SK-N-SH treated with all-trans-retinoic acid at 6 μM for 48 hours (cell line): ENCODE measurements around the gene MYCN.

Experiments
- ATAC-seq: fragments of 200-7000 bp; cut with Tn5 transposase; 3 replicates; pipeline ENCODE4 v1.9.1; 2020; ENCODE audit warnings: mild to moderate bottlenecking, moderate library complexity
- ARNTL ChIP-seq: fragments of 450-650 bp; formaldehyde crosslinking; IDR thresholded peaks from 2 replicates; pipeline ENCODE4 v1.5.0; 2020; ENCODE audit warnings: low read depth, mild to moderate bottlenecking, moderate library complexity, borderline replicate concordance
- BACH2 ChIP-seq: fragments of 250-450 bp; sonication (Bioruptor Pico); IDR thresholded peaks from 2 replicates; pipeline ENCODE4 v1.9.0; 2021; ENCODE audit warnings: mild to moderate bottlenecking, borderline replicate concordance
- CSDC2 ChIP-seq: fragments of 250-450 bp; sonication (Bioruptor Pico); IDR thresholded peaks from 2 replicates; pipeline ENCODE4 v1.5.0; 2020; ENCODE audit warnings: mild to moderate bottlenecking, moderate library complexity
- ESRRG ChIP-seq: fragments of 250-450 bp; sonication (Bioruptor Pico); IDR thresholded peaks from 2 replicates; pipeline ENCODE4 v1.6.1; 2021; ENCODE audit warnings: mild to moderate bottlenecking
- GLIS3 ChIP-seq: fragments of 250-450 bp; sonication (Bioruptor Pico); IDR thresholded peaks from 2 replicates; pipeline ENCODE4 v1.5.0; 2020; ENCODE audit warnings: mild to moderate bottlenecking, moderate library complexity
- OSR1 ChIP-seq: fragments of 250-450 bp; sonication (Bioruptor Pico); IDR thresholded peaks from 2 replicates; pipeline ENCODE4 v1.8.0; 2022; ENCODE audit warnings: moderate library complexity, mild to moderate bottlenecking, inconsistent platforms
- PPARA ChIP-seq: fragments of 250-450 bp; sonication (Bioruptor Pico); IDR thresholded peaks from 2 replicates; pipeline ENCODE4 v1.5.0; 2020; ENCODE audit warnings: mild to moderate bottlenecking, borderline replicate concordance
- RARB ChIP-seq: fragments of 250-450 bp; sonication (Bioruptor Pico); IDR thresholded peaks from 2 replicates; pipeline ENCODE4 v1.8.0; 2021; ENCODE audit warnings: mild to moderate bottlenecking, moderate library complexity
- SNAI2 ChIP-seq: fragments of 250-450 bp; sonication (Bioruptor Pico); IDR thresholded peaks from 2 replicates; pipeline ENCODE4 v1.5.0; 2020; ENCODE audit warnings: mild to moderate bottlenecking, moderate library complexity
- TCF4 ChIP-seq: fragments of 250-450 bp; sonication (Bioruptor Pico); IDR thresholded peaks from 2 replicates; pipeline ENCODE4 v1.8.0; 2021; ENCODE audit warnings: mild to moderate bottlenecking, moderate library complexity, borderline replicate concordance
- TOX ChIP-seq: fragments of 250-450 bp; sonication (Bioruptor Pico); IDR thresholded peaks from 2 replicates; pipeline ENCODE4 v1.8.0; 2021; ENCODE audit warnings: mild to moderate bottlenecking, moderate library complexity, borderline replicate concordance
- TSHZ2 ChIP-seq: fragments of 250-450 bp; sonication (Bioruptor Pico); IDR thresholded peaks from 2 replicates; pipeline ENCODE4 v1.5.0; 2020; ENCODE audit warnings: mild to moderate bottlenecking, moderate library complexity
- ZC3H10 ChIP-seq: fragments of 250-450 bp; sonication (Bioruptor Pico); IDR thresholded peaks from 2 replicates; pipeline ENCODE4 v1.5.1; 2021; ENCODE audit warnings: mild to moderate bottlenecking, moderate library complexity
- ZFP3 ChIP-seq: fragments of 250-450 bp; sonication (Bioruptor Pico); IDR thresholded peaks from 2 replicates; pipeline ENCODE4 v1.5.0; 2020; ENCODE audit warnings: mild to moderate bottlenecking, moderate library complexity
- ZNF565 ChIP-seq: fragments of 450-650 bp; formaldehyde crosslinking; conservative IDR thresholded peaks from 2 replicates; pipeline ENCODE4 v1.5.0; 2020; ENCODE audit warnings: low read depth, mild to moderate bottlenecking, moderate library complexity
- ZNF70 ChIP-seq: fragments of 450-650 bp; formaldehyde crosslinking; IDR thresholded peaks from 2 replicates; pipeline ENCODE4 v1.5.0; 2020; ENCODE audit warnings: mild to moderate bottlenecking, moderate library complexity
- ZNF8 ChIP-seq: fragments of 450-650 bp; formaldehyde crosslinking; IDR thresholded peaks from 2 replicates; pipeline ENCODE4 v1.5.0; 2020; ENCODE audit warnings: mild to moderate bottlenecking, moderate library complexity
- TF ChIP-seq, protein P1 (sequence below): fragments of 250-450 bp; sonication (Bioruptor Pico); IDR thresholded peaks from 2 replicates; pipeline ENCODE4 v1.5.1; 2021; ENCODE audit warnings: mild to moderate bottlenecking, moderate library complexity
- TF ChIP-seq, protein P2 (sequence below): fragments of 250-450 bp; sonication (Bioruptor Pico); IDR thresholded peaks from 2 replicates; pipeline ENCODE4 v1.8.0; 2021; ENCODE audit warnings: low read depth, mild to moderate bottlenecking, moderate library complexity, borderline replicate concordance

MYCN gene

DNA sequence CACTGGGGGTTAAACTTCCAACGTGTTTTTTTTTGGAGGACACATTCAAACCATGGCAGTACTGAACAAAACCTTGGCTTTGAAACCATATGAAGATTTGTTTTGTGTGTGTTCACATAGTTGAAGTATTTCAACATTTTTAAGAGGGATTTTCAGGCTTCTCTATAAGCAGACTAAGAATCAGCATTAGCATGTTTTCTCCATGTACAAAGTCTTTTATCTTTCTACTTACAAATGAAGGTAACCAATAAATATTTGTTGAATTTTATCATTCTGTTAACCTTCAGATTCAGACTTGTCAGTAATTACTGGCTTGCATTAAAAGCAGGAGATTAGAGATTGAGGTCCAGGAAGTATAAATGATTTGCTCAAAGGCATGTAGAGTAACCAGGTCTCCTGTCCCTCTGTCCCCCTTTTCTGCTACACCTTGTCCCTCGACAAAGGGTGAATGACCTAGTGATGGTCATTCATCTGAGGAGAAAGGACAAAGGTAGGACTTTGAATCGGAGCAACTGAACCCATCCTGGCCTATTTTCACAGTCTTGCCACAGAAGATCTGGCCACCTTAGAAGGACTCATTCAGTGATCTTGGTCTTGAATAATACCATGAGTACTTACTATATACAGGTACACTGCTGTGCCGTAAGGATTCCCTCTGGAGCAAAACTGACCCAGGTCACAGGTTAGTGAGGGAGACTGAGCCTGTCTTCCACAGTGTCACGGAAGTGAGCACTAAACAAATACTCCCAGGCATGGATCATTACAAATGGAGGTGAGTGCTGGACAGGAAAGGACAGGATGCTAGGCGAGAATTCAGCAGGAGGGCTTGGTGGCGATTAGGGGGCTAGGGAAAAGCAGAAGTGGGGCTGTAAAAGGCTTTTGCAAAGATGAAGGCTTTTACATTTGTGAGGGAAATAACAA is 2.2 kb upstream of the MYCN start:
- TF ChIP-seq ZC3H10, result no peak
- TF ChIP-seq OSR1 (CRISPR knock-in tag), result no peak
- TF ChIP-seq, protein P1, sequence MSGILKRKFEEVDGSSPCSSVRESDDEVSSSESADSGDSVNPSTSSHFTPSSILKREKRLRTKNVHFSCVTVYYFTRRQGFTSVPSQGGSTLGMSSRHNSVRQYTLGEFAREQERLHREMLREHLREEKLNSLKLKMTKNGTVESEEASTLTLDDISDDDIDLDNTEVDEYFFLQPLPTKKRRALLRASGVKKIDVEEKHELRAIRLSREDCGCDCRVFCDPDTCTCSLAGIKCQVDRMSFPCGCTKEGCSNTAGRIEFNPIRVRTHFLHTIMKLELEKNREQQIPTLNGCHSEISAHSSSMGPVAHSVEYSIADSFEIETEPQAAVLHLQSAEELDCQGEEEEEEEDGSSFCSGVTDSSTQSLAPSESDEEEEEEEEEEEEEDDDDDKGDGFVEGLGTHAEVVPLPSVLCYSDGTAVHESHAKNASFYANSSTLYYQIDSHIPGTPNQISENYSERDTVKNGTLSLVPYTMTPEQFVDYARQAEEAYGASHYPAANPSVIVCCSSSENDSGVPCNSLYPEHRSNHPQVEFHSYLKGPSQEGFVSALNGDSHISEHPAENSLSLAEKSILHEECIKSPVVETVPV (CRISPR knock-in tag), result no peak
- ATAC-seq, result no peak

DNA sequence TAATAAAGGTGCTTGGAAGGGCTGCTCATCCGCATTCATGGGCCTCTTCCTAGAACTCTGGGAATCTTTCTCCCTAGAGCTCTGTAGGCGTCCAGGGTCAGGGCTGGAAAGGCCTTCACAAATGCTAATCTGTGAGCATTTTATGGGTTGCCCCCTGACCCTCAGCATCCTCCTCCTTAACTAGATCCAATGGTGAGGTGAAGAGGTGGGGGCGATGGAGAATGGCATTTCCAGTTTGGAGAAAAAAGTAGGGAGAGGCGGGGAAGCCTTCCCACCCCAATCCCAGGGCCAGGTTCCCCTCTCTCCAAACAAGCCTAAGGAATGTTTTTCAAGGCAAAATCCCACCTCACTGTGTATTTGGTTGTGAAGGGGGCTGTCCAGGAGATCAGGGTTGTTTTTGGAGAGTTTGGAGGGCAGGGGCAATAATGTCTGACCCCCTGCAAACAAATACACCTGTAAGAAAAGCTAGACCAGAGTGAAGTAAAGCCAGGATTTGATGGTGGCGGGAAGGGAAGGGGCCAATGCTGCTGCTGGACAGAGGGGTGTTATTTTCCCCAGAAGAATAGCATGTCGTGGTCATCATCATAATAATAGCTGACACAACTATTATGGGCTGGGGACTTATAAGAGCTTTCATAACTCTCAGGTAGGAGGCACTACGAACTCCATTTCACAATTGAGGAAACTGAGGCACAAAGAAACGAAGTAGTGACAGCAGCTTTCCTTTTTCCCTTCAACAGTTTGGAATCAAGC is 1.4 kb upstream of the MYCN start:
- ATAC-seq, result no peak
- TF ChIP-seq BACH2 (no peak), SNAI2 (CRISPR knock-in tag) (no peak), GLIS3 (no peak), RARB (CRISPR knock-in tag) (no peak), OSR1 (CRISPR knock-in tag) (no peak), ZFP3 (CRISPR knock-in tag) (no peak), ZNF70 (CRISPR knock-in tag) (no peak), ARNTL (no peak), TOX (CRISPR knock-in tag) (no peak), ESRRG (CRISPR knock-in tag) (no peak), ZNF8 (CRISPR knock-in tag) (no peak), ZNF565 (CRISPR knock-in tag) (no peak), CSDC2 (CRISPR knock-in tag) (no peak), PPARA (CRISPR knock-in tag) (no peak)
- TF ChIP-seq, protein P2, sequence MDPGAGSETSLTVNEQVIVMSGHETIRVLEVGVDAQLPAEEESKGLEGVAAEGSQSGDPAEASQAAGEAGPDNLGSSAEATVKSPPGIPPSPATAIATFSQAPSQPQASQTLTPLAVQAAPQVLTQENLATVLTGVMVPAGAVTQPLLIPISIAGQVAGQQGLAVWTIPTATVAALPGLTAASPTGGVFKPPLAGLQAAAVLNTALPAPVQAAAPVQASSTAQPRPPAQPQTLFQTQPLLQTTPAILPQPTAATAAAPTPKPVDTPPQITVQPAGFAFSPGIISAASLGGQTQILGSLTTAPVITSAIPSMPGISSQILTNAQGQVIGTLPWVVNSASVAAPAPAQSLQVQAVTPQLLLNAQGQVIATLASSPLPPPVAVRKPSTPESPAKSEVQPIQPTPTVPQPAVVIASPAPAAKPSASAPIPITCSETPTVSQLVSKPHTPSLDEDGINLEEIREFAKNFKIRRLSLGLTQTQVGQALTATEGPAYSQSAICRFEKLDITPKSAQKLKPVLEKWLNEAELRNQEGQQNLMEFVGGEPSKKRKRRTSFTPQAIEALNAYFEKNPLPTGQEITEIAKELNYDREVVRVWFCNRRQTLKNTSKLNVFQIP (CRISPR knock-in tag), result no peak

DNA sequence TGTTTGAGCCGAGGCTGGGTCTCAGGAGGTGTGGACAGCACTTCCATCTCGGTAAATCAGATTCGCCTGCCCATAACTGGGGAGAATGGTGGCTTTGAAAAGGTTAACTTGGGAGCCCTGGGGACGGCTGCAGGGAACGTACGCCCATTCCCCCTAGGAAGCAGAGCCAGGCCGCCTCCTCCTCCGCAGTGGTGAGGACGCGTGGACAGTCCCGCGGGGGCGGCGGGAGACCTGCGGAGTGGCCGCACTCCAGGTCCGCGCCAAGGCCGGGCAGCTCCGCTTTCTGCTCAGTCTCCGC is 845 bp upstream of the MYCN start:
- peak; percentile 88 for ATAC-seq
- no peak for TF ChIP-seq GLIS3

- TF ChIP-seq GLIS3, result no peak
- no peak for TF ChIP-seq TOX (CRISPR knock-in tag)
- no peak for TF ChIP-seq ARNTL
- no peak for TF ChIP-seq PPARA (CRISPR knock-in tag)
- TF ChIP-seq TSHZ2 (CRISPR knock-in tag), result no peak
- no peak for TF ChIP-seq TCF4 (CRISPR knock-in tag)
- TF ChIP-seq ZNF565 (CRISPR knock-in tag), result no peak
- TF ChIP-seq, protein P1 (CRISPR knock-in tag), result no peak
- no peak for TF ChIP-seq CSDC2 (CRISPR knock-in tag)
- no peak for TF ChIP-seq ZC3H10
- peak; percentile 31; the same call in 2 of the 3 replicates for ATAC-seq
These were observed 521 bp downstream of the MYCN start for GRCh38 chr2:15940661-15941480.
